A549 (cell line): ENCODE results near the gene ZNF530.

Experiments
- EP300 ChIP-seq, 2 experiments: fragments of >200 bp; sonication (Bioruptor Twin); formaldehyde crosslinking; IDR thresholded peaks; 2 replicates in 1 of 2; 3 replicates in 1 of 2; pipeline ENCODE4 v1.6.1; 2016 to 2017
- POLR2A ChIP-seq: IDR thresholded peaks from 2 replicates; pipeline ENCODE4 v1.6.1; 2012; ENCODE audit warnings: mild to moderate bottlenecking, low read length
- RAD21 ChIP-seq, 2 experiments: fragments of >200 bp in 1 of 2; sonication (Bioruptor Twin) in 1 of 2; formaldehyde crosslinking in 1 of 2; IDR thresholded peaks in 1 of 2; conservative IDR thresholded peaks in 1 of 2; 2 replicates in 1 of 2; 3 replicates in 1 of 2; pipeline ENCODE4 v1.6.1; 2012 to 2018; ENCODE audit warnings: inconsistent platforms in 1 of 2
- SMC3 ChIP-seq: fragments of >200 bp; sonication (Bioruptor Twin); formaldehyde crosslinking; IDR thresholded peaks from 3 replicates; pipeline ENCODE4 v1.6.1; 2018; ENCODE audit warnings: inconsistent platforms
- TF ChIP-seq, protein P1 (sequence below): fragments of >200 bp; sonication (Bioruptor Twin); formaldehyde crosslinking; IDR thresholded peaks from 3 replicates; pipeline ENCODE4 v1.5.1; 2016

DNA sequence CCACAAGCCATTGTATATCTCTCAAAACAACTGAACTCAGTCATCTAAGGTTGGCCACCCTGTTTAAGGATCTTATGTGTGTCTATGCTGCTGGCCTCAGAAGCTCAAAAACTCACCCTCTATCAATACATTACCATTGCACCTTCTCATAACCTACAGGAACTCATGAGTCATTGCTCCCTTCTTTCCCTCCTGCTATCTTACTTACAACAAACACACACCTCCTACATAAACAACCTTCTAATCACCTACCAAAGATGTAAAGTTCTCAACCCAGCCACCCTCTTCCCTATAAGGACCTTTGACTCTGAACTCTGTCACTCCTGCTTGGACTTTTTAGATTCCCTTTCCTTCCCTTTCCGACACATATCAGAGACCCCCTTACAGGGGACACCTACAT is 55.8 kb downstream of the ZNF530 start:
- TF ChIP-seq POLR2A (no peak), SMC3 (no peak), RAD21 (conservative IDR thresholded peaks at IDR 0.05 in 1 of 2, IDR thresholded peaks at IDR 0.05 in 1 of 2) (no peak), EP300 (IDR thresholded peaks at IDR 0.05) (no peak)
- TF ChIP-seq, protein P1, sequence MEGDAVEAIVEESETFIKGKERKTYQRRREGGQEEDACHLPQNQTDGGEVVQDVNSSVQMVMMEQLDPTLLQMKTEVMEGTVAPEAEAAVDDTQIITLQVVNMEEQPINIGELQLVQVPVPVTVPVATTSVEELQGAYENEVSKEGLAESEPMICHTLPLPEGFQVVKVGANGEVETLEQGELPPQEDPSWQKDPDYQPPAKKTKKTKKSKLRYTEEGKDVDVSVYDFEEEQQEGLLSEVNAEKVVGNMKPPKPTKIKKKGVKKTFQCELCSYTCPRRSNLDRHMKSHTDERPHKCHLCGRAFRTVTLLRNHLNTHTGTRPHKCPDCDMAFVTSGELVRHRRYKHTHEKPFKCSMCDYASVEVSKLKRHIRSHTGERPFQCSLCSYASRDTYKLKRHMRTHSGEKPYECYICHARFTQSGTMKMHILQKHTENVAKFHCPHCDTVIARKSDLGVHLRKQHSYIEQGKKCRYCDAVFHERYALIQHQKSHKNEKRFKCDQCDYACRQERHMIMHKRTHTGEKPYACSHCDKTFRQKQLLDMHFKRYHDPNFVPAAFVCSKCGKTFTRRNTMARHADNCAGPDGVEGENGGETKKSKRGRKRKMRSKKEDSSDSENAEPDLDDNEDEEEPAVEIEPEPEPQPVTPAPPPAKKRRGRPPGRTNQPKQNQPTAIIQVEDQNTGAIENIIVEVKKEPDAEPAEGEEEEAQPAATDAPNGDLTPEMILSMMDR: no peak
